H9 (cell line): ENCODE results near the gene DYNC1I2. TPM values are rescaled to one million over a fixed set of nuclear protein-coding genes. Genes with fewer than 3 reads are reported as not detected.

Source experiments
- DNase-seq: peaks from one replicate; pipeline ENCODE4 v3.0.0-alpha.2; 2017
- H2AFZ ChIP-seq: one replicate; pipeline ENCODE4 v1.6.1; 2013; ENCODE audit warnings: mild to moderate bottlenecking, low read length, control low read depth, moderate library complexity
- H2AK5ac ChIP-seq: 2 replicates; pipeline ENCODE4 v1.6.1; 2013; ENCODE audit warnings: low read length, control low read depth, mixed read lengths; ENCODE audit not compliant: insufficient read length
- H2BK120ac ChIP-seq: one replicate; pipeline ENCODE4 v1.6.1; 2013; ENCODE audit warnings: low read depth, mild to moderate bottlenecking, low read length, control low read depth, inconsistent platforms; ENCODE audit not compliant: poor library complexity, severe bottlenecking
- H2BK12ac ChIP-seq: 2 replicates; pipeline ENCODE4 v1.6.1; 2013; ENCODE audit warnings: low read length, control low read depth, mixed read lengths, low read depth; ENCODE audit not compliant: insufficient read length
- H2BK15ac ChIP-seq: 2 replicates; pipeline ENCODE4 v1.6.1; 2013; ENCODE audit warnings: low read depth, low read length, control low read depth
- H2BK20ac ChIP-seq: one replicate; pipeline ENCODE4 v1.6.1; 2013; ENCODE audit warnings: low read depth, mild to moderate bottlenecking, low read length, control low read depth, inconsistent platforms; ENCODE audit not compliant: poor library complexity, severe bottlenecking
- H2BK5ac ChIP-seq: 2 replicates; pipeline ENCODE4 v1.6.1; 2013; ENCODE audit warnings: low read length, control low read depth, mixed read lengths; ENCODE audit not compliant: insufficient read length
- H3K14ac ChIP-seq: 2 replicates; pipeline ENCODE4 v1.6.1; 2013; ENCODE audit warnings: low read length, control low read depth; ENCODE audit not compliant: insufficient read depth
- H3K18ac ChIP-seq: 2 replicates; pipeline ENCODE4 v1.6.1; 2013; ENCODE audit warnings: low read depth, mild to moderate bottlenecking, mixed read lengths, low read length, control low read depth; ENCODE audit not compliant: insufficient read length
- H3K23ac ChIP-seq: 2 replicates; pipeline ENCODE4 v1.6.1; 2013; ENCODE audit warnings: low read length, control low read depth, mixed read lengths, low read depth; ENCODE audit not compliant: insufficient read length
- H3K23me2 ChIP-seq: 2 replicates; pipeline ENCODE4 v1.6.1; 2013; ENCODE audit warnings: low read depth, mild to moderate bottlenecking, mixed read lengths, low read length, control low read depth; ENCODE audit not compliant: insufficient read length, poor library complexity, severe bottlenecking
- H3K27ac ChIP-seq: 2 replicates; pipeline ENCODE4 v1.5.1; 2013; ENCODE audit warnings: low read length, control low read depth, mixed read lengths, low read depth; ENCODE audit not compliant: insufficient read length
- H3K27me3 ChIP-seq: 2 replicates; pipeline ENCODE4 v1.6.1; 2013; ENCODE audit warnings: low read length, control low read depth, inconsistent platforms; ENCODE audit not compliant: insufficient read depth
- H3K4ac ChIP-seq: 2 replicates; pipeline ENCODE4 v1.6.1; 2013; ENCODE audit warnings: low read depth, mild to moderate bottlenecking, control low read depth, inconsistent platforms, low read length, moderate library complexity
- H3K4me1 ChIP-seq: 2 replicates; pipeline ENCODE4 v1.6.1; 2013; ENCODE audit warnings: low read length, control low read depth, inconsistent platforms; ENCODE audit not compliant: insufficient read depth
- H3K4me2 ChIP-seq: 2 replicates; pipeline ENCODE4 v1.6.1; 2013; ENCODE audit warnings: low read length, control low read depth, mixed read lengths; ENCODE audit not compliant: insufficient read length, insufficient read depth
- H3K56ac ChIP-seq: 2 replicates; pipeline ENCODE4 v1.6.1; 2013; ENCODE audit warnings: low read depth, mild to moderate bottlenecking, mixed read lengths, low read length, control low read depth; ENCODE audit not compliant: insufficient read length
- H3K79me1 ChIP-seq: 2 replicates; pipeline ENCODE4 v1.6.1; 2013; ENCODE audit warnings: low read depth, mild to moderate bottlenecking, moderate library complexity, low read length, control low read depth, inconsistent platforms; ENCODE audit not compliant: insufficient read depth, poor library complexity, severe bottlenecking
- H3K79me2 ChIP-seq: 2 replicates; pipeline ENCODE4 v1.6.1; 2013; ENCODE audit warnings: low read length, control low read depth, inconsistent platforms; ENCODE audit not compliant: insufficient read depth
- H3K9ac ChIP-seq: 2 replicates; pipeline ENCODE4 v1.6.1; 2013; ENCODE audit warnings: low read length, control low read depth, mixed read lengths; ENCODE audit not compliant: insufficient read length; ENCODE audit errors: extremely low read depth
- H3K9me3 ChIP-seq: one replicate; pipeline ENCODE4 v1.6.1; 2013; ENCODE audit warnings: low read depth, low read length, inconsistent platforms; ENCODE audit not compliant: control insufficient read depth
- H3T11ph ChIP-seq: one replicate; pipeline ENCODE4 v1.6.1; 2013; ENCODE audit warnings: mild to moderate bottlenecking, low read length, control low read depth, inconsistent platforms
- H4K20me1 ChIP-seq: one replicate; pipeline ENCODE4 v1.6.1; 2013; ENCODE audit not compliant: control insufficient read depth, insufficient read length, insufficient read depth
- H4K5ac ChIP-seq: 2 replicates; pipeline ENCODE4 v1.6.1; 2013; ENCODE audit warnings: low read depth, mild to moderate bottlenecking, mixed read lengths, low read length, control low read depth; ENCODE audit not compliant: insufficient read length
- H4K8ac ChIP-seq: replicated peaks from 2 replicates; pipeline ENCODE4 v1.6.1; 2013; ENCODE audit warnings: low read length, control low read depth, mixed read lengths, low read depth; ENCODE audit not compliant: insufficient read length
- H4K91ac ChIP-seq: 2 replicates; pipeline ENCODE4 v1.6.1; 2013; ENCODE audit warnings: low read depth, mild to moderate bottlenecking, moderate library complexity, mixed read lengths, low read length, control low read depth; ENCODE audit not compliant: insufficient read length
- H3K27ac Mint-ChIP-seq, 3 experiments: 2 replicates in 2 of 3; 3 replicates in 1 of 3; pipeline ENCODE4 v1.8.0; 2020 to 2021; ENCODE audit warnings: mixed read lengths in 3 of 3, mild to moderate bottlenecking in 1 of 3, moderate library complexity in 1 of 3
- H3K27me3 Mint-ChIP-seq: 2 replicates; pipeline ENCODE4 v1.8.0; 2021; ENCODE audit warnings: low read depth, mild to moderate bottlenecking, moderate library complexity, mixed read lengths
- H3K36me3 Mint-ChIP-seq, 3 experiments: 2 replicates in 2 of 3; 3 replicates in 1 of 3; pipeline ENCODE4 v1.8.0; 2020 to 2021; ENCODE audit warnings: low read depth in 3 of 3, mixed read lengths in 3 of 3; ENCODE audit not compliant: insufficient read depth in 1 of 3
- H3K4me1 Mint-ChIP-seq, 2 experiments: 2 replicates each; pipeline ENCODE4 v1.8.0; 2020; ENCODE audit warnings: mixed read lengths in 2 of 2
- H3K4me3 Mint-ChIP-seq, 2 experiments: 2 replicates in 1 of 2; 3 replicates in 1 of 2; pipeline ENCODE4 v1.8.0; 2020 to 2021; ENCODE audit warnings: mild to moderate bottlenecking in 2 of 2, mixed read lengths in 2 of 2, moderate library complexity in 1 of 2
- H3K9me3 Mint-ChIP-seq, 2 experiments: 2 replicates in 1 of 2; 3 replicates in 1 of 2; pipeline ENCODE4 v1.8.0; 2020; ENCODE audit warnings: mild to moderate bottlenecking in 2 of 2, mixed read lengths in 2 of 2, moderate library complexity in 1 of 2
- CTCF ChIP-seq: fragments of 200-600 bp; sonication (generic); conservative IDR thresholded peaks from 3 replicates; pipeline ENCODE4 v1.8.0; 2021; ENCODE audit warnings: antibody characterized with exemption, mild to moderate bottlenecking
- WGBS: extraction: QIAGEN DNeasy Blood & Tissue Kit; methylation state at CpG from one replicate; pipeline ENCODE4 v1.1.7; 2013; ENCODE audit warnings: missing lambda C conversion rate, low lambda C conversion rate, mixed read lengths; ENCODE audit not compliant: insufficient read length; ENCODE audit errors: extremely low coverage; 5-methylcytosine and 5-hydroxymethylcytosine counted together
- total RNA-seq: library from RNA; stranded (reverse); gene quantifications from 2 replicates; pipeline ENCODE4 v1.2.1, GENCODE V29; 2021

The DYNC1I2 gene
- total RNA-seq, 1 experiment from 2014 or later, result 73.4 TPM

DNA sequence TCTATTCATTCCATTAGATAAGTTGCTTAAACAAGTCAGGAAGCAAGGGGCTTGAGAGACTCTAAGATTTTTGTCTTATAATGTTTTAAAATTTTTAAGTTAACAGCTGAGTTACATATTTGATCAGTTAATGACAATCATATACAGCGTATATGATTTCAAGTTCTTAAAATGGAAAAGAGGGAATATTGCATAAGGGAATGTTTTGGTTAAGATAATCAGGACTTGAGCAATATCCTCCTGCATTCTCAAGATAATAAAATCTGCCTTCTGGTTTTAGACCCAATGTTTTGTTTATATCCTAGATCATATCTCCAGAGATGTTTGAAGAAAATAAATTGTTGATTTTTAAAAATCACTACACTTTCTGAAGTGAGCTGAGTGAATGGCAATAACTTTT is 13.4 kb upstream of the DYNC1I2 start:
- Histone ChIP-seq H2BK12ac (no peak overlapping the region), H3K14ac (no peak overlapping the region), H4K91ac (no peak overlapping the region), H3K4me1 (no peaks in the 10 kb centered on the region), H3K27ac (no peak overlapping the region), H3K23me2 (no peaks in the 10 kb centered on the region), H4K5ac (no peak overlapping the region), H2BK15ac (no peak overlapping the region), H3K9ac (no peak overlapping the region), H3K79me1 (no peaks in the 10 kb centered on the region), H2BK120ac (no peak overlapping the region), H3K56ac (no peak overlapping the region), H3K9me3 (no peaks in the 10 kb centered on the region), H3T11ph (no peak overlapping the region), H2BK5ac (no peak overlapping the region), H3K27me3 (no peaks in the 10 kb centered on the region), H2AK5ac (no peak overlapping the region), H3K23ac (no peak overlapping the region), H3K4ac (no peak overlapping the region), H4K8ac (no peak overlapping the region), H3K18ac (no peak overlapping the region), H2AFZ (no peak overlapping the region), H3K79me2 (no peaks in the 10 kb centered on the region), H4K20me1 (no peaks in the 10 kb centered on the region), H2BK20ac (no peak overlapping the region), H3K4me2 (no peak overlapping the region)
- Mint-ChIP-seq H3K27ac (no peak overlapping the region), H3K4me3 (no peak overlapping the region), H3K27me3 (no peaks in the 10 kb centered on the region), H3K36me3 (no peaks in the 10 kb centered on the region), H3K4me1 (peaks cover 12 to 16% of the 10 kb centered on the region in 2 experiments), H3K9me3 (no peaks in the 10 kb centered on the region)
- no CpG with 5 or more reads among the region's 1 CpG for WGBS
- DNase-seq, result no peak
- TF ChIP-seq CTCF, result no peak
